Measurements from ENCODE around the gene NDEL1.

DNA sequence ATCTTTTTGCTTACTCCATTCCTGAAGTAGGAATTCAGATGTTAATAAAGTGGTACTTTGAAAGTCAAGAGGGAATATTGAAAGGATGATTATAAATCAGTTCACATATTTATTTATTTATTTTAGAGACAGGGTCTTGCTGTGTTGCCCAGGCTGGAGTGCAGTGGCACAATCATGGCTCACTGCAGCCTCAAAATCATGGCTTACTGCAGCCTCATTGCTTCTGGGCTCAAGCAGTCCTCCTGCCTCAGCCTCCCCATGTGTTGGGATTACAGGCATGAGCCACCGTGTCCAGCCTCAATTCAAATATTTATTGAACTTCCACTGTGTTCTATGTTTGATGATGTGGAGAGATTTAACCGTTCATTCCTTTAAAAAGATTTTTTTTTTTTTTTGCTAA lies 6.6 kb downstream of the NDEL1 start:
- TF ChIP-seq, protein P1, sequence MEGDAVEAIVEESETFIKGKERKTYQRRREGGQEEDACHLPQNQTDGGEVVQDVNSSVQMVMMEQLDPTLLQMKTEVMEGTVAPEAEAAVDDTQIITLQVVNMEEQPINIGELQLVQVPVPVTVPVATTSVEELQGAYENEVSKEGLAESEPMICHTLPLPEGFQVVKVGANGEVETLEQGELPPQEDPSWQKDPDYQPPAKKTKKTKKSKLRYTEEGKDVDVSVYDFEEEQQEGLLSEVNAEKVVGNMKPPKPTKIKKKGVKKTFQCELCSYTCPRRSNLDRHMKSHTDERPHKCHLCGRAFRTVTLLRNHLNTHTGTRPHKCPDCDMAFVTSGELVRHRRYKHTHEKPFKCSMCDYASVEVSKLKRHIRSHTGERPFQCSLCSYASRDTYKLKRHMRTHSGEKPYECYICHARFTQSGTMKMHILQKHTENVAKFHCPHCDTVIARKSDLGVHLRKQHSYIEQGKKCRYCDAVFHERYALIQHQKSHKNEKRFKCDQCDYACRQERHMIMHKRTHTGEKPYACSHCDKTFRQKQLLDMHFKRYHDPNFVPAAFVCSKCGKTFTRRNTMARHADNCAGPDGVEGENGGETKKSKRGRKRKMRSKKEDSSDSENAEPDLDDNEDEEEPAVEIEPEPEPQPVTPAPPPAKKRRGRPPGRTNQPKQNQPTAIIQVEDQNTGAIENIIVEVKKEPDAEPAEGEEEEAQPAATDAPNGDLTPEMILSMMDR (conservative IDR thresholded peaks at IDR 0.05; ENCODE audit: low read depth, low read length): no peak
- TF ChIP-seq EZH2 (IDR thresholded peaks at IDR 0.05; ENCODE audit: borderline replicate concordance, low read depth, low read length, poor library complexity, severe bottlenecking): no peak

Measured in A673 (cell line).